HG03575 (cell line): ENCODE results near the gene MOK.

ENCODE experiments used
- ATAC-seq: cut with Tn5 transposase; IDR thresholded peaks from one replicate; pipeline ENCODE4 v1.9.1; 2021; ENCODE audit not compliant: unreplicated experiment, insufficient number of reproducible peaks, low FRiP score; ENCODE audit errors: extremely low read depth

Gene MOK

GRCh38 chr14:102215576-102216250 is 89.3 kb downstream of the MOK start:
- ATAC-seq: no peak

- ATAC-seq: no peak
These were observed 89.9 kb downstream of the MOK start for GRCh38 chr14:102215071-102215470.

- ATAC-seq: no peak
These were observed 90.8 kb downstream of the MOK start for GRCh38 chr14:102213984-102214658.

- no peak for ATAC-seq
These were observed 91.5 kb downstream of the MOK start for GRCh38 chr14:102213470-102213869.

GRCh38 chr14:102212845-102213244 is 92.1 kb downstream of the MOK start:
- ATAC-seq: no peak

- no peak for ATAC-seq
These were observed 92.6 kb downstream of the MOK start for GRCh38 chr14:102212356-102212755.

GRCh38 chr14:102211240-102211639 is 93.7 kb downstream of the MOK start:
- no peak for ATAC-seq

- ATAC-seq: no peak
These were observed 94.4 kb downstream of the MOK start for GRCh38 chr14:102210421-102211042.

GRCh38 chr14:102209224-102209966 is 95.6 kb downstream of the MOK start:
- no peak for ATAC-seq

GRCh38 chr14:102208741-102209140 is 96.2 kb downstream of the MOK start:
- ATAC-seq: no peak

GRCh38 chr14:102207831-102208365 is 97.1 kb downstream of the MOK start:
- ATAC-seq: no peak

- ATAC-seq: no peak
These were observed 98.0 kb downstream of the MOK start for GRCh38 chr14:102206918-102207317.

GRCh38 chr14:102205560-102205959 is 99.4 kb downstream of the MOK start:
- no peak for ATAC-seq

- no peak for ATAC-seq
These were observed 101.6 kb downstream of the MOK start for GRCh38 chr14:102203382-102203781.

GRCh38 chr14:102202944-102203343 is 102.0 kb downstream of the MOK start:
- no peak for ATAC-seq

- ATAC-seq: no peak
These were observed 103.2 kb downstream of the MOK start for GRCh38 chr14:102201776-102202175.

GRCh38 chr14:102201353-102201738 is 103.6 kb downstream of the MOK start:
- ATAC-seq: no peak

GRCh38 chr14:102200690-102201352 is 104.1 kb downstream of the MOK start:
- no peak for ATAC-seq

- ATAC-seq: no peak
These were observed 107.6 kb downstream of the MOK start for GRCh38 chr14:102197317-102197853.
